Choroid plexus epithelial cell (primary cell): ENCODE data around the gene OR51G1.
A peak's percentile ranks its signal among the peaks of the same experiment; 100 is the strongest.

Experiments used
- DNase-seq: peaks from one replicate; pipeline ENCODE4 v3.0.0-alpha.2; 2010; ENCODE audit warnings: low read depth
- H3K4me3 ChIP-seq: 2 replicates; pipeline ENCODE4 v1.5.1; 2011; ENCODE audit warnings: low read depth, mild to moderate bottlenecking, control low read depth, low read length, moderate library complexity
- TF ChIP-seq, protein P1 (sequence below): conservative IDR thresholded peaks from 2 replicates; pipeline ENCODE4 v1.5.1; 2011; ENCODE audit warnings: low read depth, mild to moderate bottlenecking, control low read depth, inconsistent platforms, low read length, moderate library complexity

The OR51G1 gene

GRCh38 chr11:4891996-4892640, 32.0 kb downstream of the OR51G1 start:
- TF ChIP-seq, protein P1, sequence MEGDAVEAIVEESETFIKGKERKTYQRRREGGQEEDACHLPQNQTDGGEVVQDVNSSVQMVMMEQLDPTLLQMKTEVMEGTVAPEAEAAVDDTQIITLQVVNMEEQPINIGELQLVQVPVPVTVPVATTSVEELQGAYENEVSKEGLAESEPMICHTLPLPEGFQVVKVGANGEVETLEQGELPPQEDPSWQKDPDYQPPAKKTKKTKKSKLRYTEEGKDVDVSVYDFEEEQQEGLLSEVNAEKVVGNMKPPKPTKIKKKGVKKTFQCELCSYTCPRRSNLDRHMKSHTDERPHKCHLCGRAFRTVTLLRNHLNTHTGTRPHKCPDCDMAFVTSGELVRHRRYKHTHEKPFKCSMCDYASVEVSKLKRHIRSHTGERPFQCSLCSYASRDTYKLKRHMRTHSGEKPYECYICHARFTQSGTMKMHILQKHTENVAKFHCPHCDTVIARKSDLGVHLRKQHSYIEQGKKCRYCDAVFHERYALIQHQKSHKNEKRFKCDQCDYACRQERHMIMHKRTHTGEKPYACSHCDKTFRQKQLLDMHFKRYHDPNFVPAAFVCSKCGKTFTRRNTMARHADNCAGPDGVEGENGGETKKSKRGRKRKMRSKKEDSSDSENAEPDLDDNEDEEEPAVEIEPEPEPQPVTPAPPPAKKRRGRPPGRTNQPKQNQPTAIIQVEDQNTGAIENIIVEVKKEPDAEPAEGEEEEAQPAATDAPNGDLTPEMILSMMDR = peak; percentile 34
- no peak overlapping the region for H3K4me3 ChIP-seq
- DNase-seq = peak; percentile 91

DNA sequence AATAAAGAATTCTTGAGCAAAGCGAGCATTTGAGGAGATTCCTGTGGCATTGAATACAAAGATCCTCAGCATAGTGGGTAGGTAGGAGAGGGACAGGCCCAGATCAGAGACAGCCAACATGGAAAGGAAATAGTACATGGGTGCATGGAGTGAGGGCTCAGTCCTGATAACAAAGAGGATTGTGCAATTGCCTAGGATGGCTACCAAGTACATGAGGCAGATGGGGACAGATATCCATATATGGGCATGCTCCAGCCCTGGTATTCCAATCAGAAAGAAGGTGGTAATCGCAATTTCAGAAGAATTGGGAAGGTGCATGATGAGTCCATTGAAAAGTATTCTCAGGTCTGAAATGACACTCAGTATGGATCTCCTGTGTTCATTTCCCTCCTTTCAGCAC, 33.9 kb downstream of the OR51G1 start:
- peak; percentile 30 for DNase-seq
- TF ChIP-seq, protein P1 = no peak
- H3K4me3 ChIP-seq = no peak overlapping the region

- H3K4me3 ChIP-seq = no peak overlapping the region
- TF ChIP-seq, protein P1 = no peak
- DNase-seq = peak; percentile 22
Measured at GRCh38 chr11:4887591-4887990, 36.5 kb downstream of the OR51G1 start.

- TF ChIP-seq, protein P1 = no peak
- no peak for DNase-seq
- H3K4me3 ChIP-seq = no peak overlapping the region
Measured at GRCh38 chr11:4886186-4886585, 38.0 kb downstream of the OR51G1 start.

- H3K4me3 ChIP-seq = no peak overlapping the region
- TF ChIP-seq, protein P1 = no peak
- DNase-seq = no peak
Measured at GRCh38 chr11:4884361-4884760, 39.8 kb downstream of the OR51G1 start.

GRCh38 chr11:4882543-4882942, 41.6 kb downstream of the OR51G1 start:
- H3K4me3 ChIP-seq = no peak overlapping the region
- no peak for DNase-seq
- TF ChIP-seq, protein P1 = no peak

- no peak within 1 kb of the TSS for H3K4me3 ChIP-seq
- peak; percentile 83 for DNase-seq
- TF ChIP-seq, protein P1 = no peak
Measured at GRCh38 chr11:4881860-4882500, 42.2 kb downstream of the OR51G1 start, which contains the start of gene OR51T1. OR51T1 (plus strand) TSS chr11:4881900; CDS start chr11:4881900, 0 bp downstream.
